IPS-11a (cell line): ENCODE data around the gene KEL.

Experiments used
- H3K4me3 ChIP-seq: one replicate; pipeline ENCODE4 v1.5.1; 2013; ENCODE audit warnings: low read depth, low read length, control low read depth

The KEL gene

GRCh38 chr7:142930126-142930730, 31.9 kb downstream of the KEL start:
- H3K4me3 ChIP-seq = no peak overlapping the region

GRCh38 chr7:142927949-142928348, 34.2 kb downstream of the KEL start:
- no peak overlapping the region for H3K4me3 ChIP-seq

DNA sequence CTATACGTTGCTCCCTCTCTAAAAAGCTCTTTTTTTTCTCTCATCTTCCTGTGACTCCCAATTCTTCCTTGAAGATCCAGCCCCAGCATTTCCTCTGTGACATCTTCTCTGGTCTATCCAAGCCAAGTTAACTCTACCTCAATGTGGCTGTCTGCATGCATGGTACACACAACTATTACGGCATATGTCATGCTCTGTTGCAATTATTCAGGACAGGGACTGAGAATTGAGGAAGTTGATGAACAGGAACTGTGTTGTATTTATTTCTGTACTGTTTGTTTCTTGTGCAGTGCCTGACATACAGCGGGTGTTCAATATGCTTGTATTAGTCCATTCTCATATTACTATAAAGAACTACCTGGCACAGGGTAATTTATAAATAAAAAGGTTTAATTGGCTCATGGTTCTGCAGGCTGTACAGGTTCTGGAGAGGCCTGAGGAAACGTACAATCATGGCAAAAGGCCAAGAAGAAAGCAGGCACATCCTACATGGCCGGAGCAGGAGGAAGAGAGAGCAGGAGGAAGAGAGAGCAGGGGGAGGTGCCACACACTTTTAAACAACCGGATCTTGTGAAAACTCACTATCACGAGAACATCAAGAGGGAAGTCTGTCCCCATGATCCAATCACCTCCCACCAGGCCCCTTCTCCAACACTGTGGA, 34.9 kb downstream of the KEL start:
- H3K4me3 ChIP-seq = no peak overlapping the region

GRCh38 chr7:142925413-142925812, 36.8 kb downstream of the KEL start:
- H3K4me3 ChIP-seq = no peak overlapping the region

DNA sequence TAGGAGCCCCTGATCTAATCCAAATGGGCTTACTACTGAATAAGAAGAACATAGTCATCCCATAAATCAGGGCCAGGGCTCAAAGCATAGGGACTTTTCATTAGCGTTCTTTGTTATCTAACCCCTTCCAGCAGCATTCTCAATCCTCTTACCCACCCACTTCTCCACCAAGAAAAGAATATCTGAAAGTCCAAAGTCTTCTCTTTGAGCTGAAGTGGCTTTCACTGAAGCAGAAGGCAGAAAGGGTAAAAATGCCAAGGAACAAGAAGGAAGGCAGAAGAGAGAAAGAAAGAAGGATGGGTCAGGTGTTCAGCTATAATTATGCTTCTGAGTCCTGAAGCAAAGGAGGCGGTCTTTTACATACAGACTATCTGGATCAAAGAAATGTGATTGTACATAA, 38.8 kb downstream of the KEL start:
- no peak overlapping the region for H3K4me3 ChIP-seq

- no peak overlapping the region for H3K4me3 ChIP-seq
These were observed 42.5 kb downstream of the KEL start for GRCh38 chr7:142919656-142920055.

DNA sequence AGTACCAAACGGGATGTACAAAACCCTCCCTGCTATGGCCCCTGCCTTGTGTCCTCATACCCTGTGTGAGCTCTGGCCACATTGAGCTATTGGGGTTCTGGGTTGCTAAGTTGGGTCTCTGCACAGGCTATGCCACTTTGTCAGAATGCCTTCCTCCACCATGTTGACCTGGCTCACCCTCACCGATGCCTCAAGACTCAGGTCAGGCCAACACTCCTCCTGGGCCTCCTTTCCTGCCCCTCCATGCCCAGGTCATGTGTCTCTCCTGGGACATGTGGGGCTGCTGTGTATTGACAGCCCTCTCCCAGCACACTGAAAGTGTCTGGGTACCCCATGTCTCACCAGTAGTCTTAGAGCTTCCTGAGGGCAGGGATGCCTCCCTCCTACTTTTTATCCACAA, 43.3 kb downstream of the KEL start:
- H3K4me3 ChIP-seq = no peak overlapping the region

- no peak overlapping the region for H3K4me3 ChIP-seq
These were observed 44.7 kb downstream of the KEL start for GRCh38 chr7:142917447-142917846.

- no peak overlapping the region for H3K4me3 ChIP-seq
These were observed 45.7 kb downstream of the KEL start for GRCh38 chr7:142916508-142916907.

- no peak overlapping the region for H3K4me3 ChIP-seq
These were observed 46.8 kb downstream of the KEL start for GRCh38 chr7:142915315-142915714.

- no peak overlapping the region for H3K4me3 ChIP-seq
These were observed 48.0 kb downstream of the KEL start for GRCh38 chr7:142914121-142914520.

- H3K4me3 ChIP-seq = no peak overlapping the region
These were observed 48.6 kb downstream of the KEL start for GRCh38 chr7:142913566-142913965.

DNA sequence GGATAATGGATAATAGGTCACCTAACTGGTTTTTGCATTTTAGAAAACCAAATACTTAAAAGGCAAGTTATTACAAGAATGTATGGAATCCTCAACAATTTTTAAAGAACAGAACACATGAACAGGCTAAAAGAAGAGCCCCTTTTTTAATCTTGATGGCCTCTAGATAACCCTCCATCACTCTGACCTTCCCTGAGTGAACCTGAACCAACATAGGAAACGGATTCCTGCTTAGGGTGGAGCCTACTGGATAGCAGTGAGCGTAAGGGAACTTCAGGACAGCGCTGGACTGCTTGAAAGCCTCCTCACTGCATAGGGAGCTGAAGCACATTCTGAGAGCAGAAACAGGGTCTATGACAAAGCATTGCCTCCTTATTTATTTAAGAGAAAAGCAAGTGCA, 49.1 kb downstream of the KEL start:
- no peak overlapping the region for H3K4me3 ChIP-seq

DNA sequence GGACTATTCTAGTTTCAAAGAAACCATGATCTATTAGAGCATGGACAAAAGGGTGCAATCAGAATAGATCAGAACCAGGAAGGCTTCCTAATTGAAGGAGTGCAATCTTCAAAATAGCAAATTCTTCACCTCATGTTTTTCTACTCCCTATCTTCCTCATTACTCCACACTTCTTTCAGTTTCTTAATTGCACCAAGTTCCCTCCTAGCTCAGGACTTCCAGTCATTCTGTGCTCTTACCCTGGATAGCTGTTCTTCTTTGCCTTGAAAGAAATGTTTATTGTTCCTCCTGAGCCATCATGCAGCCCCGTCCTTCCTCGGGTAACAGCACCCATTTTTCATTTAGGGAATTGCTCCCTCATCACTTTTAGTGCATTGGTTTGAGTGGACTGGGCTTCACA, 51.7 kb downstream of the KEL start:
- H3K4me3 ChIP-seq = no peak overlapping the region

DNA sequence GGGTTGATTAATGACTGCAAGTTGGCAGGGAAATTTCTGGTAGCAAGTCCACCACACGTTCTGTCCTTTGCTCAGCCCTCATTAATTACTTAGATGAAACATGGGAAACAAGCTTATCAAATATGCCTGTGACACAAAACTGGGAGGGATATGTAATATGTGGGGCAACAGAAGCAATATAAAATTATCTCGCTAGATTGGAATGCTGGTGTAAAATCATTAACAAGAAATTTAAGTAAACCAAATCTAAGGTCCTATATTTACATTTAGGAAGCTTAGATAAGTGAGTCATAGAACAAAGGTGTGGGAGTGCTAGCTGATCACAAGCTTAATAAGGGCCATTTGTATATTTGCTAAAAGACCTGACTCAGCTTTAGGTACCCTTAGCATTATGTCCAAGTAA, 52.1 kb downstream of the KEL start:
- no peak overlapping the region for H3K4me3 ChIP-seq

- no peak overlapping the region for H3K4me3 ChIP-seq
These were observed 53.0 kb downstream of the KEL start for GRCh38 chr7:142908921-142909890.

DNA sequence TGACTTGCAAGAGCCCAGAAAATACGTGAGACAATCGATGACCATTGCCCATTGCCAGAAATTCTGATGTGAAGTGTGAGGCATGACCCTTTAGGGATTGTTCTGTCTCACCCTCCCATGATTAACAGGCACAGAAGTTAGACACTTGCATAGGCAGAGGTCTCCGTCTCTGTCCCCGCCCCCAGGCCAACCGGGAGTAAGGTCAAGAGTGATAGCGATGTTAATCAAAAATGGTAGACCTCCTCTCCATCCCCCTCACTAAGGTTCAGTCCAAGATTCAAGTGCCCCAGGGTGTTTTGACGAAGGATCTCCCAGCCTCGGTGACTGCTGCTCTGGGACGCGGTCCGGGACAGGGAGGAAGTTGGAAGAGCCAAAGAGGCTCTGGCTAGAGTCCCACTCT, 53.9 kb downstream of the KEL start:
- no peak overlapping the region for H3K4me3 ChIP-seq

GRCh38 chr7:142906643-142907042, 55.5 kb downstream of the KEL start:
- H3K4me3 ChIP-seq = no peak overlapping the region

DNA sequence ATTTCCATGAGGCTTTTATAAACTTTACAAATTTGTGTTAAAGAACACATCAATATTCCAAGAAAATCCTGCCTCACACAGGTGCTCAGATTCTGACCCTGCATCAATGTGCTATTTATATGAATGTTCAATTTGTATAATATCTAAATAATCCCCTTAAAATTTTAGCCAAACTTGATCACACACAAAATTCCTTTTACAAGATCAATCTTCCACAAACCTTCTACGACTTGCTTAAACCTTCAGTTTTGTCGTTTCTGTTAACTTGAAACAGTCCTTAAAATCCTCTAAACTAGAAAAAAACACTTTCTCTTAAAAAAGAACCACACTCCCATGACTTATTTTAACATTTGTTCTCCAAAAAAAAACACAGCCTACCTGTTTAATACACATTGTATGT, 56.4 kb downstream of the KEL start:
- H3K4me3 ChIP-seq = no peak overlapping the region

- H3K4me3 ChIP-seq = no peak overlapping the region
These were observed 58.0 kb downstream of the KEL start for GRCh38 chr7:142904128-142904527.

GRCh38 chr7:142901426-142902259, 60.5 kb downstream of the KEL start:
- no peak overlapping the region for H3K4me3 ChIP-seq
